Astrocyte (in vitro differentiated cells and primary cell): ENCODE data around the gene HES1. TPM values are rescaled to one million over a fixed set of nuclear protein-coding genes. Genes with fewer than 3 reads are reported as not detected.

Source experiments
- DNase-seq: peaks from one replicate; pipeline ENCODE4 v3.0.0-alpha.2; 2010; ENCODE audit warnings: low read depth
- FAIRE-seq: peaks from 2 replicates; lab custom pipeline; 2011; peaks lifted over from hg19 to GRCh38; lab: Jason Lieb, UNC
- H2AFZ ChIP-seq: 2 replicates; pipeline ENCODE4 v1.6.0; 2012; ENCODE audit warnings: low read depth, low read length, inconsistent platforms
- H3K27ac ChIP-seq: 2 replicates; pipeline ENCODE4 v1.5.1; 2011; ENCODE audit warnings: low read depth, low read length, inconsistent platforms
- H3K27me3 ChIP-seq: 2 replicates; pipeline ENCODE4 v1.6.0; 2011; ENCODE audit warnings: low read length, inconsistent platforms; ENCODE audit not compliant: insufficient read depth
- H3K36me3 ChIP-seq: 2 replicates; pipeline ENCODE4 v1.5.1; 2011; ENCODE audit warnings: low read length, inconsistent platforms; ENCODE audit not compliant: insufficient read depth
- H3K4me1 ChIP-seq: 2 replicates; pipeline ENCODE4 v1.5.1; 2011; ENCODE audit warnings: low read length, inconsistent platforms; ENCODE audit not compliant: insufficient read depth
- H3K4me2 ChIP-seq: 2 replicates; pipeline ENCODE4 v1.6.0; 2012; ENCODE audit warnings: low read length, inconsistent platforms
- H3K4me3 ChIP-seq: 2 replicates; pipeline ENCODE4 v1.5.1; 2011; ENCODE audit warnings: low read depth, mild to moderate bottlenecking, low read length, inconsistent platforms; ENCODE audit not compliant: insufficient read depth
- H3K79me2 ChIP-seq: 2 replicates; pipeline ENCODE4 v1.6.0; 2012; ENCODE audit warnings: mild to moderate bottlenecking, low read length, inconsistent platforms; ENCODE audit not compliant: insufficient read depth
- H3K9ac ChIP-seq: 2 replicates; pipeline ENCODE4 v1.6.0; 2012; ENCODE audit warnings: mild to moderate bottlenecking, low read length, inconsistent platforms
- H3K9me3 ChIP-seq: 2 replicates; pipeline ENCODE4 v1.5.1; 2012; ENCODE audit warnings: low read depth, mild to moderate bottlenecking, low read length, inconsistent platforms; ENCODE audit not compliant: insufficient read depth
- H4K20me1 ChIP-seq: 2 replicates; pipeline ENCODE4 v1.6.0; 2012; ENCODE audit warnings: low read length, inconsistent platforms; ENCODE audit not compliant: insufficient read depth
- H3K27ac Mint-ChIP-seq: one replicate; pipeline ENCODE4 v1.8.0; 2021; ENCODE audit warnings: mild to moderate bottlenecking, mixed read lengths; ENCODE audit not compliant: unreplicated experiment
- H3K27me3 Mint-ChIP-seq: one replicate; pipeline ENCODE4 v1.8.0; 2021; ENCODE audit warnings: low read depth, mixed read lengths; ENCODE audit not compliant: unreplicated experiment
- H3K36me3 Mint-ChIP-seq: one replicate; pipeline ENCODE4 v1.8.0; 2021; ENCODE audit warnings: low read depth, mixed read lengths; ENCODE audit not compliant: unreplicated experiment
- H3K4me1 Mint-ChIP-seq: one replicate; pipeline ENCODE4 v1.8.0; 2021; ENCODE audit warnings: low read depth, mixed read lengths; ENCODE audit not compliant: unreplicated experiment
- H3K4me3 Mint-ChIP-seq: one replicate; pipeline ENCODE4 v1.8.0; 2021; ENCODE audit warnings: mild to moderate bottlenecking, moderate library complexity, mixed read lengths; ENCODE audit not compliant: unreplicated experiment
- H3K9me3 Mint-ChIP-seq: one replicate; pipeline ENCODE4 v1.8.0; 2021; ENCODE audit warnings: mild to moderate bottlenecking, mixed read lengths; ENCODE audit not compliant: unreplicated experiment
- EZH2 ChIP-seq: IDR thresholded peaks from 2 replicates; pipeline ENCODE4 v1.6.1; 2012; ENCODE audit warnings: mild to moderate bottlenecking, low read length, inconsistent platforms; ENCODE audit not compliant: insufficient read depth
- total RNA-seq: library from RNA; stranded (reverse); gene quantifications from 2 replicates; pipeline ENCODE4 v1.2.1, GENCODE V29; 2021
- TF ChIP-seq, protein P1 (sequence below): IDR thresholded peaks from 2 replicates; pipeline ENCODE4 v1.5.1; 2011; ENCODE audit warnings: low read depth, mild to moderate bottlenecking, inconsistent platforms, low read length, moderate library complexity; ENCODE audit not compliant: insufficient read depth

Gene HES1
- total RNA-seq, 1 donor from 2014 or later = 46.5 TPM

DNA sequence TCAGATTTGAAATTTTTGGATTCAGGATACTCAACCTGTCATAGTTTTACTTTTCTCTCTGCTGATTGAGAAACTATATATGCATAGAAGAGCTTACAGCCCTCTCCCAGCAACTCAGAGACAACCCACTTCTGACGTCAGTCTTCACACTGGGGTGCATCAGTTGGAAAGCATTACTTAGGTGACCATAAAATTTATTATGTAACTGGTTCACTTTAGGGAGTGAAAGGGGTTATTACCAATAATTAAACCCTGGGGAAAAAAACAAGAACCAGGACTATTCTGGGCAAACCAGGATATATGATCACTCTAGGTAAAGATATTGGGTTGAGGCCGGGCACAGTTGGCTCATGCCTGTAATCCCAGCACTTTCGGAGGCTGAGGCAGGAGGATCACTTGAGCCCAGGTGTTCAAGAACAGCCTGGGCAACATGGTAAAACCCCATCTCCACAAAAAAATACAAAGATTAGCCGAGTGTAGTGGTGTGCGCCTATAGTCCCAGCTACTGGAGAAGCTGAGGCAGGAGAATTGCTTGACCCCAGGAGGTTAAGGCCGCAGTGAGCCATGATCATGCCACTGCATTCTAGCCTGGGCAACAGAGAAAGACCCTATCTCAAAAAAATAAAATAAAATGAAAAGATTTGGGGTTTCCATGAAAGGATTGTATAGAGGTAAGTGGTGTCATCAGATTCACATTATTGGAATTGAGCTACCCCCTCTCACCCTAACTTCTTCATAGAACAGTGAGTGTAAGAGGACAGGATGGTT is 27.1 kb downstream of the HES1 start:
- H3K4me1 Mint-ChIP-seq = peaks cover 5% of the 10 kb centered on the region
- FAIRE-seq = no peak
- no peak overlapping the region for H3K4me3 Mint-ChIP-seq

DNA sequence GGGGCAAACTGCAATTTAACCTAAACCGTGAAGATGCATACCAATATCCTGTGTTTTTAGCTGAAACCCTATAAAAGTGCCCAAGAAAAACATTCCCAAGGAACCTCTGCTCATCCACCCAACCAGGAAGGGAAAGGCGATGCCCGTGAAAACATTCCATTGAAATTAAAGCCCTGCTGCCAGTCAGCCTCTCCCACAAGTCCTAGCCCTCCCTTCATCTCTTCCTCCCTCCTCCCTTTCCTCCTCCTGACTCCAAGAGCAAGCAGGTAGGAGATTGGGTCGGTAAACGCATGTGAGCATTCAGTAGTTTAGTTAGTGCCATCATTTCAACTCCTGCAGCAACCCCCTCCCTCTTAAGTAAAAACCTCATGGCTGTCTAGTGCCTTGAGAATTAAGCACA is 27.7 kb downstream of the HES1 start:
- H3K79me2 ChIP-seq = no peaks in the 10 kb centered on the region
- H3K9ac ChIP-seq = no peak overlapping the region
- H3K36me3 ChIP-seq = no peaks in the 10 kb centered on the region
- Mint-ChIP-seq H3K4me3 (peak overlapping the region; percentile 63), H3K27me3 (peaks cover 86% of the 10 kb centered on the region), H3K9me3 (no peaks in the 10 kb centered on the region), H3K4me1 (peaks cover 5% of the 10 kb centered on the region), H3K27ac (no peak overlapping the region), H3K36me3 (no peaks in the 10 kb centered on the region)
- no peaks in the 10 kb centered on the region for H3K9me3 ChIP-seq
- H2AFZ ChIP-seq = no peak overlapping the region
- H4K20me1 ChIP-seq = no peaks in the 10 kb centered on the region
- no peak overlapping the region for H3K4me3 ChIP-seq
- no peak overlapping the region for H3K4me2 ChIP-seq
- H3K27ac ChIP-seq = no peak overlapping the region
- peaks cover 70% of the 10 kb centered on the region for H3K27me3 ChIP-seq
- no peaks in the 10 kb centered on the region for H3K4me1 ChIP-seq
- TF ChIP-seq, protein P1, sequence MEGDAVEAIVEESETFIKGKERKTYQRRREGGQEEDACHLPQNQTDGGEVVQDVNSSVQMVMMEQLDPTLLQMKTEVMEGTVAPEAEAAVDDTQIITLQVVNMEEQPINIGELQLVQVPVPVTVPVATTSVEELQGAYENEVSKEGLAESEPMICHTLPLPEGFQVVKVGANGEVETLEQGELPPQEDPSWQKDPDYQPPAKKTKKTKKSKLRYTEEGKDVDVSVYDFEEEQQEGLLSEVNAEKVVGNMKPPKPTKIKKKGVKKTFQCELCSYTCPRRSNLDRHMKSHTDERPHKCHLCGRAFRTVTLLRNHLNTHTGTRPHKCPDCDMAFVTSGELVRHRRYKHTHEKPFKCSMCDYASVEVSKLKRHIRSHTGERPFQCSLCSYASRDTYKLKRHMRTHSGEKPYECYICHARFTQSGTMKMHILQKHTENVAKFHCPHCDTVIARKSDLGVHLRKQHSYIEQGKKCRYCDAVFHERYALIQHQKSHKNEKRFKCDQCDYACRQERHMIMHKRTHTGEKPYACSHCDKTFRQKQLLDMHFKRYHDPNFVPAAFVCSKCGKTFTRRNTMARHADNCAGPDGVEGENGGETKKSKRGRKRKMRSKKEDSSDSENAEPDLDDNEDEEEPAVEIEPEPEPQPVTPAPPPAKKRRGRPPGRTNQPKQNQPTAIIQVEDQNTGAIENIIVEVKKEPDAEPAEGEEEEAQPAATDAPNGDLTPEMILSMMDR = no peak
- no peak for TF ChIP-seq EZH2
- FAIRE-seq (no peak), DNase-seq (no peak)

More for the DNA sequence above, 27.1 kb downstream of the HES1 start:
- no peak overlapping the region for H3K27ac Mint-ChIP-seq
- no peak overlapping the region for H2AFZ ChIP-seq
- H3K27me3 Mint-ChIP-seq = peaks cover 92% of the 10 kb centered on the region
- H3K79me2 ChIP-seq = no peaks in the 10 kb centered on the region
- H4K20me1 ChIP-seq = no peaks in the 10 kb centered on the region
- no peaks in the 10 kb centered on the region for H3K4me1 ChIP-seq
- no peak overlapping the region for H3K9ac ChIP-seq
- no peak for TF ChIP-seq EZH2
- TF ChIP-seq, protein P1 = no peak
- H3K4me2 ChIP-seq = no peak overlapping the region
- H3K4me3 ChIP-seq = no peak overlapping the region
- no peaks in the 10 kb centered on the region for H3K9me3 ChIP-seq
- no peak overlapping the region for H3K27ac ChIP-seq
- H3K36me3 ChIP-seq = no peaks in the 10 kb centered on the region
- H3K9me3 Mint-ChIP-seq = no peaks in the 10 kb centered on the region
- H3K36me3 Mint-ChIP-seq = no peaks in the 10 kb centered on the region
- no peak for DNase-seq
- peaks cover 67% of the 10 kb centered on the region for H3K27me3 ChIP-seq

DNA sequence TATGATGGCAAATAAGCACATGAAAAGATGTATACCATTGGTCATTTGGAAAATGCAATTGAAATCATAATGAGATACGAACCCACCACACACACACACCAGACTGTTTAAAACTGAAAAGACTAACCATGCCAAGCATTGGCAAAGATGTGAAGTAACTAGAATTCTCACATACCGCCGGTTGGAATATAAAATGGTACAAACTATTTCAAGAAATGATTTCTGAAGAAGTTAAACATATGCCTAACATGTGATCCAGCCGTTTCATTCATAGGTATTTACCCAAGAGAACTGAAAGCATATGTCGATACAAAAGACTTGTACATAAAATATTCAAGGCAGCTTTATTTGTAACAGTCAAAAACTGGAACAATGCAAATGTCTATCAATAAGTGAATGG is 28.9 kb downstream of the HES1 start:
- TF ChIP-seq, protein P1 = no peak
- no peak for TF ChIP-seq EZH2
- H3K4me1 Mint-ChIP-seq = peaks cover 5% of the 10 kb centered on the region
- H2AFZ ChIP-seq = no peak overlapping the region
- H3K4me3 ChIP-seq = no peak overlapping the region
- no peak overlapping the region for H3K27ac ChIP-seq
- no peak overlapping the region for H3K4me2 ChIP-seq
- no peak overlapping the region for H3K9ac ChIP-seq
- H4K20me1 ChIP-seq = no peaks in the 10 kb centered on the region
- no peaks in the 10 kb centered on the region for H3K4me1 ChIP-seq
- no peaks in the 10 kb centered on the region for H3K9me3 ChIP-seq
- H3K36me3 Mint-ChIP-seq = no peaks in the 10 kb centered on the region
- H3K27ac Mint-ChIP-seq = no peak overlapping the region
- H3K27me3 ChIP-seq = peaks cover 71% of the 10 kb centered on the region
- DNase-seq (no peak), FAIRE-seq (no peak)
- H3K79me2 ChIP-seq = no peaks in the 10 kb centered on the region
- no peaks in the 10 kb centered on the region for H3K36me3 ChIP-seq
- no peak overlapping the region for H3K4me3 Mint-ChIP-seq
- peaks cover 84% of the 10 kb centered on the region for H3K27me3 Mint-ChIP-seq
- H3K9me3 Mint-ChIP-seq = no peaks in the 10 kb centered on the region
